ENCODE measurements around the gene HLA-DRB5.
"Not testable (repeated sequence)": the region's sequence is repeated elsewhere in the genome, so short reads cannot be mapped to it uniquely, and the experiment has no call there.

Gene HLA-DRB5

DNA sequence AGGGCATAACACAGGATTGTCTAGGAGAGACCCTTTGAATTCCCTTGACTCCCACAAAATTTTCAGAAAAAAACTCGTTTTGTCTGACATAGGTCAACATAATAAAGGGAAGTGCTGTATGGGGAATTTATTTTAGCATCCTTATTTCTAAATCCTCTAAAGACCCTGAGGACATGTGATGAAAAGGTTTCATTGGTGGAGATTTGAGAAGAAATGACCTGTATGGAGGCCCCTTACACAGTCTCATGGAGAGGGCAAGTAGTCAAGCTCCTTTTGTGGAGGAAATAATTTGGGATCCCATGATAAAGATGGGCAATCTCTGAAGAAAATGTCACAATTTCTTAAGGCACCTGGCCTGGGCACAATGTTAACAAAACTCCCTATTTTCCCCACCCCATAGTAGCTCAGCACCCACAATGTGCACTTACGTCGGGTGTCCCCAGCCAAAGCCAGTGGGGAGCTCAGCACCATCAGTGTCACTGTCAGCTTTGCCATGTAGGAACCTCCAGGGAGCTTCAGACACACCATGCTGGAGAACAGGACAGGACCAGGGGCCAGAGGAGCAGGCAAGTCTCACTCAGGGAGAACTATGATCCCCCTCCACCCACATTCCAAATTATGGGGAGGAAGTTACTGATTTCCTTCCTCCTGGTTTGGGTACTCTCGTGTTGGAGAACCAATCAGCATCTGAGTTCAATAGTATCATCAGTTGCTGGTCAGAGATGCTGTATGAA is at the start of gene HLA-DRB5:
TSS of gene HLA-DRB5 (minus strand) at position 591 of the 734 bp plus-strand sequence. CDS start at position 528, 63 bp downstream.
- no peak for DNase-seq

DNA sequence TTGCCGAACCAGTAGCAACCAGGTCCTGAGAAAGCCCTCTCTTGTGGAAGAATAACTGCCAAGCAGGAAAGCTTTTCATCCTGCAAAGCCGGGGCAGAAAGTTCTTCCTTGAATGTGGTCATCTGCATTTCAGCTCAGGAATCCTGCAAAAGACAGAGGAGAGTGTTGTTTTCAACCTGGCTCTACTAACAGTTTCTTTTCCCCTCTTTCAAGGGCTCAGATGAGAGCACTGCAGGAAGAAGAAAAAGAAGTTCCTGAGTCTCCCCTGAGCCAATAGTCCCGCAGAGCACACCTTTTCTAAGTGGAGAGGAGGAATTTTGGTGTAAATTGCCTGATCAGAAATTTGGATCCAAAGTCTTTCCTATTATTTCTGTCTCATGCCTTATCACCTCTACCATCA is 48.9 kb upstream of the HLA-DRB5 start:
- DNase-seq = no peak

DNA sequence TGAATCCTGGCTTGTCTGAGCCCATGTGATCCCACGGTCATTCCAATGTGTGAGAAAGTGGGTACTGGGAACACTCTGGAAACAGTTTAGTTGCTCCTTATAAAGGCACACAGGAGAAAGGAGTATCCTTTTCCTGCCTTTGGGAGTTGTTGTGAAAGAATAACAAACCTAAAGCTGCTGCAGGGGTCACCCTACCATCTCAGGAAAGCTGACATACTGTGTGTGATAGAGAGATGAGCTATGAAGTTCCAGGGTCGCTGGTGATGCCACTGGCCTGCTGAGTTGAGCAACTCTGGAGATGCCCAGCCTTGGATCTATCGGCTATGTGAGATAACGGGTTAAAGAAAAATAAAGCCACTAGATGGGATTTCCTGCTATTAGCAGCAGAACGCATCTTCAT is 47.4 kb upstream of the HLA-DRB5 start:
- not testable (repeated sequence) for DNase-seq

DNA sequence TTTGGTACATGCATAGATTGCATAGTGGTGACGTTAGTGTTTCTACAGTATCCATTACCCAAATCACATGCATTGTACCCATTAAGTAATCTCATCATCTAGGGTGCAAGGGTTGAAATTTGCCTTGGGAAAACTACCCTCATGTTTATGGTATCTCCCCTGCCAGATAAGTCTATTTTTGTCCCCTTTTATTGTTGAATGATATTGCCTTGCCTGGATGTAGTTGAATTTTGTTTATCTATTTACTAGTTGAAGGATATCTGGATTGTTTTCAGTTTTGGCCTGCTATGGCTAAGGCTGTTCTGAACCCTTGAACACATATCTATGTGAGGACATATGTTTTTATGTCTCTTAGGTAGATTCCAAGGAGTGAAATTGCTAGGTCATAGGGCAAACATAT is 46.2 kb upstream of the HLA-DRB5 start:
- no peak for DNase-seq

DNA sequence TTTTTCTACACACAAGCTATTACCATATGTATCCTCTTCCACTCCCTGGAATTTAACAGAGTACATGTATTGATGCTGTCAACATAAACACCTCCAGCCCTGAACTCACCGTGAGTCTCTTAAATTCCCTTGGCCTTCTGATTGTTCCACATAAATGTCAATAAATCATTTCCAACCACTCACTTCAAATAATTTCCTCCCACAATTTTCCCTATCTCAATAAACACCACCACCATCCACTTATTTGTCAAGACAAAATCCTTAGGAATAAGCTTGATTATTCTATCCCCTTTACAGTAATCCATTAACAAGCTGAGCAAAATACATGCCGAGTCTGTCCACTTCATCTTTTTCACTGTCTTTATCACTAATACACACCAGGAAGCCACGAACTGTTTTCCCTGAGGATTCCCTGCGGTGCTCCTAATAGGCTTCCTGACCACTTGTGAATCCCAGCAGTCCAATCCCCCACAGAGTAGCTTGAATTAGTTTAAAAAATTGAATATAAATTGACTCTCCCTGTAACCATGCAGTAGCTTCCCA is 40.3 kb upstream of the HLA-DRB5 start:
- DNase-seq = no peak

DNA sequence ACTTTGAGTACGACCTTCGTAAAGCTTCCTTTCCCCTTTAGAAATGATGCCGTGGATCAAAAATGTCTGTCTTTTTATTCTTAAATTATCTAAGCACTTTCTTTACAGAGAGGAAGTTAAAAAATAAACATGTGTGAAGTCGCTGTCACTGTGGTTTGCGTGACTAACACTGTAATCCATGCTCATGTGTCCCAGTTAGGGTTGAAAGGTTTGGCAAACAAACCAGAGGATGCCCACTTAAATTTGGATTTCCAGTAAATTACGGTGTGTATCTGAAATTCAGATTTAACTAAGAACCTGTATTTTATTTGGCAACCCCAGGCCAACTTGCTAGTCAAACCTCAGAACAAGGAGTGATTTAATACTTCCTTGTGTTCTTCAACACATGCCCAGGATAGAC is 38.5 kb upstream of the HLA-DRB5 start:
- no peak for DNase-seq

DNA sequence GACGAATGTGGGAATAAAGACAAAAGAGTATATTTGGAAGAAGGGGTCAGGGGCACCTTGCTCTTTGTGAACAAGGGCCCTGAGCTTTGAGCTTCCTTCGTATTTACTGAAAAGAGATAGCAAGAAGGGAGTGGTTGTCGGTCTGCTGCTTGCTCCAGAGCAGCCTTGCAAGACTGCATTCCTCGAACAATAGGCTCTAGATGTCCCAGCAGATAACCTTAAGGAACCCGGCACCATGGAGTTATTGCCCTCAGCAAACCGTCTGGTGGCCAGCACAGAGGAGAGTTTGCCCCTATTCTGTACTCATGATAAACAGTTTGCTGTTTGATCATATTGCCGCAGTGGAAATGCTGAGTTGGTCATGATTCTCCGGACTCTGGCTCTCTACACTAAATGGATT is 36.9 kb upstream of the HLA-DRB5 start:
- no peak for DNase-seq

DNA sequence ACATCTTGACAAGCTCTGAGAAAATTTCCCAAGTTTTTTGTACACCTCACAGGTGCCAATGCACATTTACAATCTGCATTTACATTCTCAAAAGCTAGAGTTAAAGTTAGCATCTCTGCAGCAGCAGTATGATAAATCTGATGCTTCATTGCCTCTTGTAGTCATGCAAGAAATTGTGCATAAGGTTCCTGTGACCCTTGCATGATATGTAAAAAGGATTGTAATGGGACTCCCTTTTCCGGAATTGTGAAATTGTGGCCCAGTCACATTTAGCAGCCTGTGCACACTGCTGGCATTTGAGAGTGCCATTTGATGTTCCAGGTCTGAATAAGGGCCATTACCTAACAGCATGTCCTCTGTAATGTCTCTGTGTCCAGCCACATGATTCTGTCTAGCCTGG is 35.4 kb upstream of the HLA-DRB5 start:
- DNase-seq = no peak

DNA sequence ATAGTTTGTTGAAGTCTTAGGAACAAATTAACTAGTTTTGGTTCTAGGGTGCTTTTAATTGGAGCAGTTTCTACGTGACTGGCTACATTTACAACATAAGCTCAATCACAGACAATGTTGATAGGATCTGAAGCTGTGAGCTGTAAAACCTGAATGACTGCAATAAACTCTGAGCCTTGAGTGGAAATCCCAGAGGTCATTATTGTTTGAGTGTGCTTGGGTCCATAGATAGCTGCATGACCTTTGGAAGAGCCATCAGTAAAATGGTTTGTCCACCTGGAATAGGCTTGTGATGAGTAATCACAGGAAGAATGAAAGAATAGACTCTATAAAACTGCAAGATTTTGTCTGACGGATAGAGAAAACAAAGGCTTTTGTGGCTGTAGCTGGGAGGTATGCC is 32.9 kb upstream of the HLA-DRB5 start:
- DNase-seq = no peak

DNA sequence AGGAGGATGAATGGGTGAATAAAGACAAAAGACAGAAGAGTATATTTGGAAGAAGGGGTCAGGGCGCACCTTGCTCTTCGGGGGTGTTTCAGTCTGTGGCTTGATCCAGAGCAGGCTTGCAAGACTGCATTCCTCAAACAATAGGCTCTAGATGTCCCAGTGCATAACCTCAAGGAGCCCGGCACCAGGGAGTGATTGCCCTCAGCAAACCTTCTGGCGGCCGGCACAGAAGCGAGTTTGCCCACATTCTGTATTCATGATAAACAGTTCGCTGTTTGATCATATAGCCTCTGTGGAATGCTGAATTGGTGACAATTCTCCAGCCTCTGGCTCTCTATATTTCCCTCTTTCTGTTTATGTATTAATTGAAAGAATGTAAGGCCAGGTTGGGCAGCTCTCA is 29.7 kb upstream of the HLA-DRB5 start:
- no peak for DNase-seq

DNA sequence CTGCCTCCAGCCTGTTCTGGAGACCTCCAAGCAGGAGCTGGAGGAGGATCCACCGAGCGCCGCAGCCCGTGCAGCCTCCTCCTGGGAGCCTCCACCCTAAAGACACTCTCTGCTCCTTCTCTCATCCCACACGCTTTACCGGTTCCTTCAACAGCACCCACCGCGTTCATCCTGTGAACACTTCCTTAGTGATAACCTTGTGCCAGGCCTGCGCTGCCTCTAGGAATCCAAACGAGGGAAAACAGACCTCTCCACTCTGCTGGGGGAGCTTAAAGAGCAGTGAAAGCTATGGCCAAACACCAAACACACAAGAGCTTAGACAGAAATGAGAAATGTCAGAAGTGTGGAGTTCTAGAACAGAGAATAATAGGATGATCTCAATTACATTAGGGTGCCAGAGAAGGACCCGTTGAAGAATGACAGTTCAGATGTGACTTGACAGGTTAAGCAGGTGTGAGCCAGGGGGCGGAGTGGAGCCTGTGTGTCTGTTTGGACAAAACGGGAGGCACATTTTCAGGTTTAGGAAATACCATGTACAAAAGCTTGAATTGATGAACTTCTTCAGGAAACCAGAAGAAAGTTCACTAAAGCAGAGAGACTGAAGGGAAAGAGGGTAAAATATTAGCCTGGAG is 28.5 kb upstream of the HLA-DRB5 start:
- no peak for DNase-seq

DNA sequence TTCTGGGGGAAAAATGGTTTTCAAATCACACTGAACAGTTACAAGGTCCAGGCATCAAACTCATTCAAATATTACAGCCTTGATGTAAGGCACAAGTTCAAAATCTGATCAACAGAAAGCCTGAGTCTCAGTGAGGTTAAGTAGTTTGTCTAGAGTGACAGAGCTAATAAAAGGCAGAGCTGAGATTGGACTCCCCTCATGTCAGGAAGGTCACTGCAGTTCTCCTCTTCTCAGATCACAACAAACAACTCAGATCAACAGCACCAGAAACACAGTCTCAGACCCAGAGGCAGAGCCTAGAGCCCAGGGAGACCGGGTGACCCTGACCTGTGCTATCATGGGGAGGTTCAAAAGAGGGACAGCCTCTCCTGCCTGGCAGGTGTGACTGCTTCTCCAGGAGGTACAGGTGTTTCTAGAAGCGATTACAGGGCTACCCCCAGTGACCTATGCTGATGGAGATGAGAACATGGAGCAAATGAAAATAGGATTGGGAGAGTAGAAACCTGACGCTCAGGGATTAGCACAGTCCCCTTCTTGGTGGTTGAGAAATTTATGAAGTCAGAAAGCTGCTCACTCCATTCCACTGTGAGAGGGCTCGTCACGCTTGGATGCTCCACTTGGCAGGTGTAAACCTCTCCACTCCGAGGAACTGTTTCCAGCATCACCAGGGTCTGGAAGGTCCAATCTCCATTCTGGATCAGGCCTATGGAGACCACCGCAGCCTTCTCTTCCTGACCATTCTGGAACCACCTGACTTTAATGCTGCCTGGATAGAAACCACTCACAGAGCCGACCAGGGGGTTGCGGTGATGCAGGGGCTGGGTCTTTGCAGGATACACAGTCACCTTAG is 24.3 kb upstream of the HLA-DRB5 start:
- no peak for DNase-seq

DNA sequence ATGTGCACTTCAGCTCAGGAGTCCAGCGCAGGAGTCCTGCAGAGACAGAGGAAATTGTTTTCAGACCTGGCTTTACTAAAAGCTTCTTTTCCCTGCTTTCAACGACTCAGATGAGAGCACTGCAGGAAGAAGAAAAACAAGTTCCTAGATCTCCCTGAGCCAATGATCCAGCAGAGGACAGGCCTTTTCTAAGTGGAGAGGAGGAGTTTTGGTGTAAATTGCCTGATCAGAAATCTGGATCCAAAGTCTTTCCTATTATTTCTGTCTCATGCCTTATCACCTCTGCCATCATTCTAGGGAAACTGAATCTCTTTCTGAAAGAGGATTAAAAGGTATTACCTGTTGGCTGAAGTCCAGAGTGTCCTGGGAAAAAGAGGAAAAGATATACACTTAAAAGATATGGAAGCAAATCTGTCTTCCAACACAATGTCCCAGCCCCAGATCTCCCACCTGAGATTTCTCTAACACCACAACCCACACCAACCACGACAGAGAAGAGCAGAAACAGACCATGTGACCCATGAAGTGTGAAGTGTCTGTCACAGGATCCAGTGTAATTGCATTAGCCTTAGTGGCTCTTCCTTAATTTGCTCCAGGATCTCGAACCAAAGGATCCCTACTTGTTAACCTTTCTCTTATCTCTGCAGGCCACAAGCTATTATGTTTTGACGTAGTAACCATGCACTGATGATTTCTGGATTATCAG is 23.1 kb upstream of the HLA-DRB5 start:
- no peak for DNase-seq

DNA sequence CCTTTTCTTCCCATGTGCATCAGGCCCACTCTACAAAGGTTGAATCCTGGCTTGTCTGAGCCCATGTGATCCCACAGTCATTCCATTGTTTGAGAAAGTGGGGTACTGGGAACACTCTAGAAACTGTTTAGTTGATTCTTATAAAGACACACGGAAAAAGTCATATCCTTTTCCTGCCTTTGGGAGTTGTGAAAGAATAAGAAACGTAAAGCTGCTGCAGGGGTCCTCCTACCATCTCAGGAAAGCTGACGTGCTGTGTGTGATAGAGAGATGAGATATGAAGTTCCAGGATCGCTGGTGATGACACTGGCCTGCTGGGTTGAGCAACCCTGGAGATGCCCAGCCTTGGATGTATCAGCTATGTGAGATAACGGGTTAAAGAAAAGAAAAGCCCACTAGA is 21.3 kb upstream of the HLA-DRB5 start:
- no peak for DNase-seq

DNA sequence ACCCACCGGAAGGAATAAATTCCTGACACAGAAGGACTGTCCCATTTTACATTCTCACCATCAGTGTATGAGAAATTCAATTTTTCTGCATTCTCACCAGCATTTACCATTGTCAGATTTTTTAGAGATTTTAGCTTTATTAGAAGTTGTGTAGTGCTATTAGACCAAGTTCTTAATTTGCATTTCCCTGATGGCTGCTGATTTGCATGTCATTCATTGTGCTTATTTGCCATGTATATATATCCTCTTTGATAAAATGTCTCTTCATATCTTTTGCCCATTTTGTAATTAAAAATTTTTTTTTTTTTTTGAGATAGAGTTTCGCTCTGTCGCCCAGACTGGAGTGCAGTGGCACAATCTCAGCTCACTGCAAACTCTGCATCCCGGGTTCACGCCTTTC is 9.8 kb upstream of the HLA-DRB5 start:
- no peak for DNase-seq

DNA sequence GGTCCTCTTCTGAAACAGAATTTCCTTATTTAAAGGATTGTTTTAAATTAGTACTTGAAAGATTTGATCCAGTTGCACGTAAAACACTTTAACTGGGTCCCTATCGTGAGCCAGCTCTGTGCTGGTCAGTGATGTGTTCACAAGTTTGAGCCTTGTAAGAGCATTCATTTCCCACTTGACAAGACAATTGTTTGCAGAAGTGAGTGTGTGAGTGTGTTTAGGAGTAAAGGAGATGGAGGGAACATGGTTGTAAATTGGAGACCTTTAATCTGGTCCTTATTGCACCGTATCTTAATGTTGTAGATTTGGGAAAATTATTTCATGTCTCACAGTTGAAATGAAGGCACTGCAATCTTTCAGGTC is 325 bp upstream of the HLA-DRB5 start:
- DNase-seq = not testable (repeated sequence)

DNA sequence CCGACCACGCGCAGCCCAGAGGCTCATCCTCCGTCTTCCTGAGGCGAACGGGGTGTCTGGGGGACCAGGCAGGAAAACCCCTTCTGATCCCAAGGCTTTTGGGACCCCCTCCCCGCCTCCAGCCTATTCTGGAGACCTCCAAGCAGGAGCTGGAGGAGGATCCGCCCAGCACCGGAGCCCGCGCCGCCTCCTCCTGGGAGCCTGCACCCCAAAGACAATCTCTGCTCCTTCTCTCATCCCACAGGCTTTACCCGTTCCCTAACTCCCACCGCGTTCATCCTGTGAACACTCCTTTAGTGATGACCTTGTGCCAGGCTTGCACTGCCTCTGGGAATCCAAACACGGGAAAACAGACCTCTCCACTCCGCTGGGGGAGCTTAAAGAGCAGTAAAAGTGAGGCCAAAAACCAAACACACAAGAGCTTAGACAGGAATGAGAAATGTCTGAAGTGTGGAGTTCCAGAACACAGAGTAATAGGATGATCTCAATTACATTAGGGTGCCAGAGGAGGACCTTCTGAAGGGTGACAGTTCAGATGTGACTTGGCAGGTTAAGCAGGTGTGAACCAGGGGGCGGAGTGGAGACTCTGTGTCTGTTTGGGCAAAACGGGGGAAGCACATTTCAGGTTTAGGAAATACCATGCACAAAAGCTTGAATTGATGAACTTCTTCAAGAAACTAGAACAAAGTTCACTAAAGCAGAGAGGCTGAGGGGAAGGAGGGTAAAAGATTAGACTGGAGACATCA is 7.6 kb downstream of the HLA-DRB5 start:
- DNase-seq = no peak

DNA sequence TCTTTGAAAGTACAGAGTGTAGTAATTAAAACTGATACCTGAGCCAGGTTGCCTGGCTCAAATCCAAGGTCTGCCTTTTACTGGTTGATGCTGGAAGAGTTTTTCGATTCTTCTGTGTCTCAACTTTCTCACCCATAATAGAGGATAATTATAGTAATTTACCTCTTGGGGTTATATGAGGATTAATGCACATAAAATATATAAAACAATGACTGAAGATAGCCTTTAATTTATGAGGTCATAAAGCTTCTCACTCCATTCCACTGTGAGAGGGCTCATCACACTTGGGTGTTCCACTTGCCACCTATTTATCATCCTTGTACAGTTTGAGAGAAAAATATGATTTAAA is 10.2 kb downstream of the HLA-DRB5 start:
- DNase-seq = no peak

DNA sequence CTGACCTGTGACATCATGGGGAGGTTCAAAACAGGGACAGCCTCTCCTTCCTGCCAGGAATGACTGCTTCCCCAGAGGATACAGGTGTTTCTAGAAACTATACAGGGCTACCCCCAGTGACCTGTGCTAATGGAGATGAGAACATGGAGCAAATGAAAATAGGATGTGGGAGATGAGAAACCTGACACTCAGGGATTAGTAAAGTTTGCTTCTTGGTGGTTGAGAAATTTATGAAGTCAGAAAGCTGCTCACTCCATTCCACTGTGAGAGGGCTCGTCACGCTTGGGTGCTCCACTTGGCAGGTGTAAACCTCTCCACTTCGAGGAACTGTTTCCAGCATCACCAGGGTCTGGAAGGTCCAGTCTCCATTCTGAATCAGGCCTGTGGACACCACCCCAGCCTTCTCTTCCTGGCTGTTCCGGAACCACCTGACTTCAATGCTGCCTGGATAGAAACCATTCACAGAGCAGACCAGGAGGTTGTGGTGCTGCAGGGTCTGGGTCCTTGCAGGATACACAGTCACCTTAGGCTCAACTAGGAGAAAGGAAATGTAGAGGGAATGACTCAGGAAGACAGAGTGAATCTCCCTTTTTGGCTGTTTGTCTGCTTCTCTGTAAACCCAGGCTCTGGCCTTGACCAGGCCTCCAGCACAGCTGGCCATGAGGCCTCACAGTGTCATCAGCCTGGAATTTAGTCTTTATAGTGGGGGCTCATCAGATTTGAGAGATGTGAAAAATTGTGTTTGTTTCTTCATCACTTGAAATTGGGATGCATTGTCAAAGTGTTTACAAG is 10.8 kb downstream of the HLA-DRB5 start:
- no peak for DNase-seq

DNA sequence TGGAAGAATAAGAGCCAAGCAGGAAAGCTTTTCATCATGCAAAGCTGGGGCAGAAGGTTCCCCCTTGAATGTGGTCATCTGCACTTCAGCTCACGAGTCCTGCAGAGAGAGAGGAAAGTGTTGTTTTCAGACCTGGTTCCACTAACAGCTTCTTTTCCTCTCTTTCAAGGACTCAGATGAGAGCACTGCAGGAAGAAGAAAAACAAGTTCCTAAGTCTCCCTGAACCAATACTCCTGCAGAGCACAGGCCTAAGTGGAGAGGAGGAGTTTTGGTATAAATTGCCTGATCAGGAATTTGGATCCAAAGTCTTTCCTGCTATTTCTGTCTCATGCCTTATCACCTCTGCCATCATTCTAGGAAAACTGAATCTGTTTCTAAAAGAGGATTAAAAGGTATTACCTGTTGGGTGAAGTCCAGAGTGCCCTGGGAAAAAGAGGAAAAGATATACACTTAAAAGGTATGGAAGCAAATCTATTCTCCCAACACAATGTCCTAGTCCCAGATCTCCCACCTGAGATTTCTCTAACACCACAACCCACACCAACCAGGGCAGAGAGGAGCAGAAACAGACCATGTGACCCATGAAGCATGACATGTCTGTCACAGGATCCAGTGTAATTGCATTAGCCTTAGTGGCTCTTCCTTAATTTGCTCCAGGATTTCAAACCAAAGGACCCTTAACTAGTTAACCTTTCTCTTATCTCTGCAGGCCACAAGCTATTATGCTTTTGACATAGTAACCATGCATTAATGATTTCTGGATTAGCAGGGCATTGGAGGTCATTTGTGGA is 12.2 kb downstream of the HLA-DRB5 start:
- no peak for DNase-seq

DNA sequence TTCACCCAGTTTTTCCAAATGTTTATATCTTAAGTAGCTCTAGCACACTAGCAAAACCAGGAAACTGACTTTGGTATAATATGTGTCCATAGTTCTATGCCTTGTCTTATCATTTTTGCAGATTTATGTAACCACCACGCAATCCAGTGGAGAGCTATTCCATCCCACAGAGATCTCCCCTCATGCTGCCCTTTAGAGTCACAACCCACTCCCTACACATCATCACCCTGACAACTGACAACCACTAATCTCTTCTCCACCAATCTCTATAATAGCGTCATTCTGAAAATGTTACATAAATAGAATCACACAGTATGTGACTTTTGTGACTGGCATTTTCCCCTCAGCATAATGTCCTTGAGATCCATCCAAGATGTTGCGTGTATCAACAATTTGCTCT is 29.1 kb downstream of the HLA-DRB5 start:
- no peak for DNase-seq
